ENCODE measurements around the gene PPEF1.

GRCh38 chrX:18873836-18874235 lies 166.4 kb downstream of the PPEF1 start:
- TF ChIP-seq, protein P1, sequence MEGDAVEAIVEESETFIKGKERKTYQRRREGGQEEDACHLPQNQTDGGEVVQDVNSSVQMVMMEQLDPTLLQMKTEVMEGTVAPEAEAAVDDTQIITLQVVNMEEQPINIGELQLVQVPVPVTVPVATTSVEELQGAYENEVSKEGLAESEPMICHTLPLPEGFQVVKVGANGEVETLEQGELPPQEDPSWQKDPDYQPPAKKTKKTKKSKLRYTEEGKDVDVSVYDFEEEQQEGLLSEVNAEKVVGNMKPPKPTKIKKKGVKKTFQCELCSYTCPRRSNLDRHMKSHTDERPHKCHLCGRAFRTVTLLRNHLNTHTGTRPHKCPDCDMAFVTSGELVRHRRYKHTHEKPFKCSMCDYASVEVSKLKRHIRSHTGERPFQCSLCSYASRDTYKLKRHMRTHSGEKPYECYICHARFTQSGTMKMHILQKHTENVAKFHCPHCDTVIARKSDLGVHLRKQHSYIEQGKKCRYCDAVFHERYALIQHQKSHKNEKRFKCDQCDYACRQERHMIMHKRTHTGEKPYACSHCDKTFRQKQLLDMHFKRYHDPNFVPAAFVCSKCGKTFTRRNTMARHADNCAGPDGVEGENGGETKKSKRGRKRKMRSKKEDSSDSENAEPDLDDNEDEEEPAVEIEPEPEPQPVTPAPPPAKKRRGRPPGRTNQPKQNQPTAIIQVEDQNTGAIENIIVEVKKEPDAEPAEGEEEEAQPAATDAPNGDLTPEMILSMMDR (IDR thresholded peaks at IDR 0.05): no peak
- TF ChIP-seq POLR2AphosphoS2 (conservative IDR thresholded peaks at IDR 0.05; ENCODE audit: low read length): no peak
- TF ChIP-seq SMC3 (IDR thresholded peaks at IDR 0.05): no peak
- no peak for TF ChIP-seq FOSL2 (IDR thresholded peaks at IDR 0.05)
- no peak for TF ChIP-seq FOSL2 (CRISPR knock-in tag; IDR thresholded peaks at IDR 0.05)
- no peak for TF ChIP-seq MAFK (IDR thresholded peaks at IDR 0.05; ENCODE audit: partially characterized antibody)
- TF ChIP-seq, protein P2, sequence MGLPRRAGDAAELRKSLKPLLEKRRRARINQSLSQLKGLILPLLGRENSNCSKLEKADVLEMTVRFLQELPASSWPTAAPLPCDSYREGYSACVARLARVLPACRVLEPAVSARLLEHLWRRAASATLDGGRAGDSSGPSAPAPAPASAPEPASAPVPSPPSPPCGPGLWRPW (IDR thresholded peaks at IDR 0.05): no peak
- TF ChIP-seq, protein P3, sequence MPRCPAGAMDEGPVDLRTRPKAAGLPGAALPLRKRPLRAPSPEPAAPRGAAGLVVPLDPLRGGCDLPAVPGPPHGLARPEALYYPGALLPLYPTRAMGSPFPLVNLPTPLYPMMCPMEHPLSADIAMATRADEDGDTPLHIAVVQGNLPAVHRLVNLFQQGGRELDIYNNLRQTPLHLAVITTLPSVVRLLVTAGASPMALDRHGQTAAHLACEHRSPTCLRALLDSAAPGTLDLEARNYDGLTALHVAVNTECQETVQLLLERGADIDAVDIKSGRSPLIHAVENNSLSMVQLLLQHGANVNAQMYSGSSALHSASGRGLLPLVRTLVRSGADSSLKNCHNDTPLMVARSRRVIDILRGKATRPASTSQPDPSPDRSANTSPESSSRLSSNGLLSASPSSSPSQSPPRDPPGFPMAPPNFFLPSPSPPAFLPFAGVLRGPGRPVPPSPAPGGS (IDR thresholded peaks at IDR 0.05): no peak
- no peak for TF ChIP-seq REST (IDR thresholded peaks at IDR 0.05)
- TF ChIP-seq SREBF2 (IDR thresholded peaks at IDR 0.05): no peak
- no peak for TF ChIP-seq CHD2 (IDR thresholded peaks at IDR 0.05; ENCODE audit: low read length, partially characterized antibody)
- no peak for TF ChIP-seq RFX5 (IDR thresholded peaks at IDR 0.05)
- TF ChIP-seq USF2 (IDR thresholded peaks at IDR 0.05): no peak
- TF ChIP-seq ZFP36 (IDR thresholded peaks at IDR 0.05; ENCODE audit: borderline replicate concordance, partially characterized antibody): no peak
